GM12878 (cell line): ENCODE measurements around the gene TBC1D8B. TPM values are rescaled to one million over a fixed set of nuclear protein-coding genes. Genes with fewer than 3 reads are reported as not detected.

Source experiments
- ATAC-seq: fragments of 200-7000 bp; cut with Tn5 transposase; 3 replicates; pipeline ENCODE4 v1.9.1; 2020; ENCODE audit warnings: mild to moderate bottlenecking, moderate library complexity
- BruUV-seq: library from RNA; stranded (reverse); fragments of 400-500 nt; replicated peaks from 2 replicates; lab custom pipeline; 2021; lab: Mats Ljungman, UMichigan
- CTCF ChIA-PET: fragments of 300-600 bp; sonication (Branson Sonifier 250); formaldehyde crosslinking; extraction: SDS; loops from one replicate; lab custom pipeline; 2021; ENCODE audit warnings: inconsistent platforms; lab: Yijun Ruan, JAX
- POLR2A ChIA-PET: fragments of 350-600 bp; formaldehyde crosslinking; extraction: SDS; loops from one replicate; lab custom pipeline; 2021; ENCODE audit warnings: inconsistent platforms; lab: Charles Lee
- RAD21 ChIA-PET: fragments of 300-600 bp; sonication (Branson Sonifier 250); formaldehyde crosslinking; loops from one replicate; lab custom pipeline; 2023; ENCODE audit warnings: antibody characterized with exemption; ENCODE audit not compliant: unreplicated experiment; lab: Charles Lee
- SMC1A ChIA-PET: fragments of 300-600 bp; sonication (Branson Sonifier 250); formaldehyde crosslinking; loops from one replicate; lab custom pipeline; 2023; ENCODE audit not compliant: unreplicated experiment, uncharacterized antibody; lab: Charles Lee
- DNase-seq: peaks from one replicate; pipeline ENCODE4 v3.0.0-alpha.2; 2011; ENCODE audit warnings: low read depth, low spot score
- FAIRE-seq: peaks from 3 replicates; lab custom pipeline; 2011; peaks lifted over from hg19 to GRCh38; lab: Jason Lieb, UNC
- H2AFZ ChIP-seq: 2 replicates; pipeline ENCODE4 v1.6.0; 2011; ENCODE audit warnings: low read depth, low read length, control low read depth; ENCODE audit not compliant: control insufficient read depth
- H3K27ac ChIP-seq: 2 replicates; pipeline ENCODE4 v1.5.1; 2011; ENCODE audit warnings: control low read depth; ENCODE audit not compliant: control insufficient read depth, insufficient read depth
- H3K27me3 ChIP-seq, 2 experiments: replicated peaks in 1 of 2; 2 replicates each; pipeline versions ENCODE4 v1.6.0 to v1.6.1; 2011; ENCODE audit warnings: low read length in 1 of 2; ENCODE audit not compliant: control insufficient read depth in 2 of 2, insufficient read depth in 2 of 2
- H3K36me3 ChIP-seq, 2 experiments: 2 replicates each; pipeline ENCODE4 v1.5.1; 2011; ENCODE audit warnings: low read length in 1 of 2; ENCODE audit not compliant: control insufficient read depth in 2 of 2, insufficient read depth in 2 of 2
- H3K4me1 ChIP-seq: 2 replicates; pipeline ENCODE4 v1.6.1; 2011; ENCODE audit warnings: mild to moderate bottlenecking, low read length, moderate library complexity, mixed read lengths; ENCODE audit not compliant: control insufficient read depth, insufficient read depth
- H3K4me2 ChIP-seq: 2 replicates; pipeline ENCODE4 v1.6.0; 2011; ENCODE audit warnings: control low read depth; ENCODE audit not compliant: control insufficient read depth, insufficient read depth
- H3K4me3 ChIP-seq: fragments of 200-600 bp; sonication (generic); 2 replicates; pipeline ENCODE4 v1.5.1; 2016
- H3K79me2 ChIP-seq: 2 replicates; pipeline ENCODE4 v1.6.0; 2011; ENCODE audit warnings: low read length; ENCODE audit not compliant: control insufficient read depth, insufficient read depth
- H3K9ac ChIP-seq: 2 replicates; pipeline ENCODE4 v1.8.0; 2011; ENCODE audit warnings: low read length, control low read depth, mixed read lengths; ENCODE audit not compliant: control insufficient read depth, insufficient read depth
- H3K9me3 ChIP-seq: replicated peaks from 3 replicates; pipeline ENCODE4 v1.5.1; 2011; ENCODE audit warnings: mild to moderate bottlenecking, low read length; ENCODE audit not compliant: control insufficient read depth, insufficient read depth
- H4K20me1 ChIP-seq: 2 replicates; pipeline ENCODE4 v1.6.0; 2011; ENCODE audit not compliant: control insufficient read depth, insufficient read depth
- CTCF ChIP-seq, 3 experiments: IDR thresholded peaks in 2 of 3; conservative IDR thresholded peaks in 1 of 3; 2 replicates each; pipeline ENCODE4 v1.5.1; 2011; ENCODE audit warnings: low read depth in 3 of 3, low read length in 3 of 3, mild to moderate bottlenecking in 3 of 3, control low read depth in 2 of 3, moderate library complexity in 2 of 3, inconsistent platforms in 1 of 3, mixed read lengths in 1 of 3; ENCODE audit not compliant: control insufficient read depth in 2 of 3, insufficient read depth in 1 of 3; ENCODE audit errors: extremely low read depth in 1 of 3
- GABPA ChIP-seq: IDR thresholded peaks from 2 replicates; pipeline ENCODE4 v1.6.1; 2014; ENCODE audit warnings: antibody characterized with exemption, low read depth, mild to moderate bottlenecking, inconsistent platforms
- RAD21 ChIP-seq: IDR thresholded peaks from 2 replicates; pipeline ENCODE4 v1.6.1; 2011; ENCODE audit warnings: mild to moderate bottlenecking, low read depth, low read length, moderate library complexity; ENCODE audit not compliant: insufficient read depth
- RB1 ChIP-seq: fragments of 450-650 bp; formaldehyde crosslinking; IDR thresholded peaks from 2 replicates; pipeline ENCODE4 v1.6.1; 2017; ENCODE audit warnings: mild to moderate bottlenecking, borderline replicate concordance
- RELB ChIP-seq: fragments of 450-650 bp; IDR thresholded peaks from 2 replicates; pipeline ENCODE4 v1.6.1; 2017; ENCODE audit warnings: low read depth, mild to moderate bottlenecking, moderate library complexity
- SMC3 ChIP-seq: IDR thresholded peaks from 2 replicates; pipeline ENCODE4 v1.6.1; 2011; ENCODE audit warnings: low read length, improper control_type of control experiment, borderline replicate concordance
- WGBS: methylation state at CpG from one replicate; pipeline ENCODE4 v1.1.6; 2016; ENCODE audit warnings: low lambda C conversion rate; ENCODE audit not compliant: insufficient replicate concordance, insufficient coverage; ENCODE audit errors: missing lambda C conversion rate; 5-methylcytosine and 5-hydroxymethylcytosine counted together
- in situ Hi-C: fragments of 300-500 bp; cut with MboI; formaldehyde crosslinking; loops from 9 replicates; pipeline ENCODE4 v1.14.3; 2018; ENCODE audit warnings: mixed read lengths
- intact Hi-C: fragments of 100-400 bp; cut with micrococcal nuclease; formaldehyde crosslinking; loops from one replicate; pipeline ENCODE4 v1.14.2; 2022; ENCODE audit not compliant: unreplicated experiment
- polyA plus RNA-seq, 11 experiments: library from polyadenylated mRNA; depleted of rRNA in 4 of 11; unstranded in 6 of 11; stranded (reverse) in 5 of 11; fragments of >200 nt; fragmentation: Nextera tagmentation in 4 of 11; fragmentation: Illumina TruSeq in 1 of 11; extraction: Ambion mirVana in 4 of 11; extraction: Trizol in 1 of 11; gene quantifications; 1 replicate in 1 of 11; 2 replicates in 10 of 11; pipeline versions ENCODE4 v1.2.1 to v1.2.3, GENCODE V29; 2011 to 2016; ENCODE audit warnings: inconsistent platforms in 2 of 11, missing spikeins in 2 of 11, low read depth in 1 of 11
- total RNA-seq, 4 experiments: library from RNA; depleted of rRNA in 3 of 4; stranded (reverse); fragments of >200 nt in 3 of 4; fragmentation: Illumina TruSeq in 1 of 4; extraction: Trizol in 1 of 4; gene quantifications; 2 replicates each; pipeline versions ENCODE4 v1.2.1 to v1.2.3, GENCODE V29; 2013 to 2021

Gene TBC1D8B
- total and polyA plus RNA-seq, 10 of the 15 experiments (the other 5 are each of a cell fraction or from before 2014, with no cell fraction given) = 0.95 to 2.6 (median 1.6) TPM

GRCh38 chrX:106894392-106894909 is 92.0 kb downstream of the TBC1D8B start:
- ChIA-PET SMC1A (interaction anchor here (0.9 to 1.0 kb wide), 2 partner anchors 20 to 55 kb away, joined by 3 read pairs; no protein-coding TSS in a partner anchor), POLR2A (no interaction called here), CTCF (interaction anchor here (0.7 to 3.6 kb wide), 20 partner anchors 9 to 888 kb away, joined by 3 to 16 read pairs (median 3); partner anchors contain the start of genes NCBP2L and RIPPLY1), RAD21 (interaction anchor here (1.2 to 1.3 kb wide), 2 partner anchors 9 to 20 kb away, joined by 4 to 6 read pairs; partner anchors contain the start of gene RIPPLY1)
- no peak overlapping the region for H3K4me2 ChIP-seq
- BruUV-seq = no TSS peak
- no peaks in the 10 kb centered on the region; a peak in 1 of 4 replicates for H3K27me3 ChIP-seq
- peak; percentile 79 for ATAC-seq
- H3K27ac ChIP-seq = no peak overlapping the region
- intact Hi-C loops = loop anchor here (5.0 to 10.0 kb wide), 3 partner anchors 410 to 1000 kb away; no protein-coding TSS in a partner anchor
- DNase-seq = no peak
- no peaks in the 10 kb centered on the region for H4K20me1 ChIP-seq
- in situ Hi-C loops = no loop called here
- no peaks in the 10 kb centered on the region for H3K9me3 ChIP-seq
- no peaks in the 10 kb centered on the region for H3K4me1 ChIP-seq
- H3K4me3 ChIP-seq = no peak overlapping the region
- no peak overlapping the region for H3K9ac ChIP-seq
- no peaks in the 10 kb centered on the region for H3K36me3 ChIP-seq
- TF ChIP-seq SMC3 (peak; percentile 46; the same call in 1 of the 2 replicates), RAD21 (peak; percentile 63), GABPA (no peak), RB1 (no peak), RELB (no peak), CTCF (IDR thresholded peaks at IDR 0.05 in 2 of 3, conservative IDR thresholded peaks at IDR 0.05 in 1 of 3; ENCODE audit: control insufficient read depth in 2 of 3, extremely low read depth in 1 of 3, insufficient read depth in 1 of 3, low read depth in 3 of 3, low read length in 3 of 3) (peak; percentile 79 to 85 (median 83))
- no peak overlapping the region for H2AFZ ChIP-seq
- no peak for FAIRE-seq
- H3K79me2 ChIP-seq = no peaks in the 10 kb centered on the region
- 14% methylated on average over 6 of the region's 6 CpGs for WGBS
